Psoas muscle (tissue), 8 donors: ENCODE measurements around the gene CHST11. TPM values are rescaled to one million over a fixed set of nuclear protein-coding genes. Genes with fewer than 3 reads are reported as not detected.

Source experiments
- ATAC-seq, 4 donors: fragments of 200-7000 bp; cut with Tn5 transposase; one replicate each; pipeline ENCODE4 v1.9.1; 2020; ENCODE audit warnings: moderate library complexity in 3 of 4, mild to moderate bottlenecking in 2 of 4
- DNase-seq, 2 donors: peaks; one replicate each; pipeline ENCODE4 v3.0.0-alpha.2; 2020
- H3K27ac ChIP-seq: fragments of 200-600 bp; one replicate; pipeline ENCODE4 v1.8.0; 2022
- H3K27me3 ChIP-seq, 3 donors: fragments of 200-600 bp in 1 of 3; one replicate each; pipeline versions ENCODE4 v1.6.1 to v1.8.0; 2013 to 2022; ENCODE audit warnings: low read length in 2 of 3, mild to moderate bottlenecking in 2 of 3, moderate library complexity in 1 of 3; ENCODE audit not compliant: insufficient read depth in 3 of 3
- H3K36me3 ChIP-seq, 2 donors: fragments of 200-600 bp in 1 of 2; one replicate each; pipeline versions ENCODE4 v1.6.1 to v1.8.0; 2013 to 2022; ENCODE audit warnings: low read depth in 1 of 2, mild to moderate bottlenecking in 1 of 2, moderate library complexity in 1 of 2; ENCODE audit not compliant: insufficient read depth in 1 of 2
- H3K4me1 ChIP-seq: fragments of 200-600 bp; one replicate; pipeline ENCODE4 v1.8.0; 2022
- H3K4me3 ChIP-seq: fragments of 200-600 bp; one replicate; pipeline ENCODE4 v1.8.0; 2022; ENCODE audit warnings: mild to moderate bottlenecking
- H3K9me3 ChIP-seq: fragments of 200-600 bp; one replicate; pipeline ENCODE4 v1.8.0; 2022
- CTCF ChIP-seq: fragments of 200-600 bp; IDR thresholded peaks from one replicate; pipeline ENCODE4 v1.8.0; 2022; ENCODE audit warnings: antibody characterized with exemption
- WGBS, 3 donors: extraction: QIAGEN DNeasy Blood & Tissue Kit; methylation state at CpG; one replicate each; pipeline versions ENCODE4 v1.1.6 to v1.1.7; 2013; 5-methylcytosine and 5-hydroxymethylcytosine counted together
- intact Hi-C, 2 donors: fragments of 100-400 bp; cut with DNase I; formaldehyde crosslinking; loops; one replicate each; pipeline versions ENCODE4 v1.11.0 to v1.14.2; 2022
- polyA plus RNA-seq, 3 donors: library from polyadenylated mRNA; stranded (reverse); fragments of 200-250 nt; gene quantifications; one replicate each; pipeline ENCODE4 v1.2.3, GENCODE V29; 2013
- total RNA-seq, 4 donors: library from RNA; stranded (reverse); fragmentation: NEBNext Ultra II Directional in 2 of 4; extraction: Animal tissue kit (Norgen Biotek cat#: 25700) in 2 of 4; gene quantifications; one replicate each; pipeline versions ENCODE4 v1.2.1 to v1.2.4, GENCODE V29; 2021 to 2023
- donor health status: healthy with polysubstance abuse.
- donor health status: DM: no; HTN: no; CAD: no; lungs with moderate emphysema.
- donor health status: Bipolar disorder and iron deficiency.
- donor health status: healthy.
- donor health status: DM: yes; HTN: yes; CAD: no.
- donor health status: DM: no; HTN: no; CAD: no.
- donor health status: DM: no; HTN: no; CAD: no.
- donor health status: DM: yes; HTN: yes; CAD: no.

The CHST11 gene
- total and polyA plus RNA-seq, 7 donors = 0.52 to 1.6 (median 1.0) TPM

GRCh38 chr12:104693493-104693892, 236.7 kb downstream of the CHST11 start:
- Histone ChIP-seq H3K27me3 (peaks cover 0 to 2% (median 0%) of the 10 kb centered on the region in 3 donors), H3K4me3 (no peak overlapping the region), H3K4me1 (no peaks in the 10 kb centered on the region), H3K27ac (no peak overlapping the region), H3K36me3 (no peaks in the 10 kb centered on the region), H3K9me3 (peaks cover 5% of the 10 kb centered on the region)
- DNase-seq = no peak
- 97 to 100% (median 99%) methylated on average over 3 of the region's 3 CpGs for WGBS, 3 donors
- intact Hi-C loops = no loop called here
- no peak for TF ChIP-seq CTCF
- no peak for ATAC-seq

- no peaks in the 10 kb centered on the region for H3K36me3 ChIP-seq
- intact Hi-C loops = no loop called here
- H3K27me3 ChIP-seq = peaks cover 0 to 2% (median 0%) of the 10 kb centered on the region in 3 donors
- no peaks in the 10 kb centered on the region for H3K4me1 ChIP-seq
- 86 to 95% (median 95%) methylated on average over 4 of the region's 4 CpGs for WGBS, 3 donors
- H3K9me3 ChIP-seq = peaks cover 5% of the 10 kb centered on the region
- no peak for DNase-seq
- ATAC-seq = no peak
- no peak overlapping the region for H3K27ac ChIP-seq
- TF ChIP-seq CTCF = no peak
- H3K4me3 ChIP-seq = no peak overlapping the region
These were observed 237.4 kb downstream of the CHST11 start for GRCh38 chr12:104694161-104694560.

GRCh38 chr12:104694711-104695110, 238.0 kb downstream of the CHST11 start:
- ATAC-seq = peak in 3 of 4 donors; percentile 23 to 55 (median 50)
- Histone ChIP-seq H3K9me3 (peaks cover 5% of the 10 kb centered on the region), H3K27ac (no peak overlapping the region), H3K27me3 (peaks cover 0 to 2% (median 0%) of the 10 kb centered on the region in 3 donors), H3K4me1 (no peaks in the 10 kb centered on the region), H3K36me3 (no peaks in the 10 kb centered on the region), H3K4me3 (no peak overlapping the region)
- 29 to 56% (median 32%) methylated on average over 7 of the region's 7 CpGs for WGBS, 3 donors
- TF ChIP-seq CTCF = no peak
- intact Hi-C loops = no loop called here
- peak; percentile 35 to 78 for DNase-seq

GRCh38 chr12:104695453-104696148, 238.9 kb downstream of the CHST11 start:
- 25 to 31% (median 27%) methylated on average over 12 of the region's 12 CpGs for WGBS, 3 donors
- no peak overlapping the region for H3K4me3 ChIP-seq
- H3K27me3 ChIP-seq = peaks cover 0 to 2% (median 0%) of the 10 kb centered on the region in 3 donors
- H3K4me1 ChIP-seq = no peaks in the 10 kb centered on the region
- intact Hi-C loops = no loop called here
- H3K9me3 ChIP-seq = peaks cover 5% of the 10 kb centered on the region
- no peak overlapping the region for H3K27ac ChIP-seq
- H3K36me3 ChIP-seq = no peaks in the 10 kb centered on the region
- ATAC-seq (peak in 1 of 4 donors; percentile 41), DNase-seq (no peak)
- TF ChIP-seq CTCF = no peak

- Histone ChIP-seq H3K27me3 (peaks cover 0 to 2% (median 0%) of the 10 kb centered on the region in 3 donors), H3K9me3 (peaks cover 5% of the 10 kb centered on the region), H3K4me1 (no peaks in the 10 kb centered on the region), H3K36me3 (no peaks in the 10 kb centered on the region), H3K4me3 (no peak overlapping the region), H3K27ac (no peak overlapping the region)
- no peak for DNase-seq
- intact Hi-C loops = no loop called here
- no peak for ATAC-seq
- TF ChIP-seq CTCF = no peak
- 84 to 86% (median 86%) methylated on average over 7 of the region's 7 CpGs for WGBS, 3 donors
These were observed 240.4 kb downstream of the CHST11 start for GRCh38 chr12:104697186-104697585.
